GM19099 (cell line): ENCODE results near the gene CPM.

Experiments
- POLR2A ChIP-seq: IDR thresholded peaks from 3 replicates; pipeline ENCODE4 v1.6.1; 2011; ENCODE audit warnings: low read depth; ENCODE audit not compliant: insufficient read length; ENCODE audit errors: extremely low read depth

CPM gene

DNA sequence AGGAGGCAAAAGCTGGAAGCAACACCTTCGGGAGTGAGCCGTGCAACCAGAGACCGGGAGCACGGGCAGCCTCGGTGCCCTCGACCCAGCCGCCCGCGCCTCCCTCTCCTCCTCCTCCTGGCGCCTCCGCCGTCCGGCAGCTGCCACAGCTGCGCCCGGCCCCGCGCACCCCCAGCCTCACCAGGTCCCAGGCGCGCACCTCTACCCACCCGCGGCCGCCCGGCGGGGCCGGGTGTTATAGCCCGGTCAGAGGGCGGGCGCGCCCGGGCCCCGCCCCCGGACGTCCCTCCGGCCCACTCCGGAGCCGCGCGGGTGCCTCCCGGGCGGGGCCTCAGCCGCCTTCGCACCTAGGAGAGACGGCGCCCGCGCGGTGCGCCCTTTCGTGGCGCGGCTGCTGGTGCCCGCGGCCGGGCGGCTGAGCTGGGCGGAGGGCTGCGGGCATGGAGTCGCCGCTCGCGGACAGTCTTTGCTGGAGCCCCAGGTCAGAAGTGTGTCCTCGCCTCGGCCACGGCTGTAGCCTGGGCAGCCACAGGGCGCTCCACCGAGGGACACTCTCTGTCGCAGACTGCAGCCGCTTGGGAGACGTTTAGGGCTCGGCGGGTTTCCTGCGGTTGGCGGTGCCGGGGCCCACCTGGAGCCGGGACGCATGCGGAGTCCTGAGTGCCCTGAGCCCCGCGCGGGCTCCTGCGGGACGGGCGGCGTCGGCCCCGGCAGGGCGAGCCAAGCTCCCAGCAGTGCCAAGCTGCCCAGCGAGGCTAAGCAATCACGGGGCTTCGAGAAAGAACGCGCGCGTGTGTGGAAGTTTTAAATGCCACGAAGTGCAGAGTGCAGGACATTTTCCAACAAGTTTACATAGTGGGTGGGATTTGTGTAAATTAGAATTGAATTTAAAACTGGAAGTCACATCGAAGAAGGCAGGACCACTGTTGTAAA lies at the start of gene CPM:
CPM (minus strand) TSS at position 211 of the 933 bp plus-strand sequence. CDS start 334 bp downstream, outside the sequence.
- TF ChIP-seq POLR2A, result peak; percentile 88

DNA sequence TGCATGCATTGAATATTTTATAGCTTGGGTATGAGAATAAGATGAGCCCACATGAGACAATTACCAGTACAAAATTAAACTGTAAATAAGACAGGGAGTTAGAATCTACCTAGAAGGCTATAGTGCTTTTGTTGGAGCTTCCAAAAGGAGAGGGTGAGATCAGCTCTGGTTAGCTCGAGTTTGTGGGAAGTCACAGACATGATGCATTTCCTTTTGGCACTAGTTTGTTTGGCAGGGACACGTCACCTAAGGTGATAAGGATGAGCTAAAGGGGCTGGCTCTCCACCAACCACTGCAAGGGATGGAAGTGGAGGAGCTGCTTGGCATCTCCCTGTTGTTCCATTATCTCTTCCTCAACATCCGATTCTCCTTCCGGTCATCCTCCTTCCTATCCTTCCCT lies 48.5 kb upstream of the CPM start:
- TF ChIP-seq POLR2A, result no peak

- TF ChIP-seq POLR2A, result no peak
Measured at GRCh38 chr12:68980476-68981212, 47.7 kb upstream of the CPM start.

GRCh38 chr12:68978678-68979077 lies 45.7 kb upstream of the CPM start:
- TF ChIP-seq POLR2A, result no peak

DNA sequence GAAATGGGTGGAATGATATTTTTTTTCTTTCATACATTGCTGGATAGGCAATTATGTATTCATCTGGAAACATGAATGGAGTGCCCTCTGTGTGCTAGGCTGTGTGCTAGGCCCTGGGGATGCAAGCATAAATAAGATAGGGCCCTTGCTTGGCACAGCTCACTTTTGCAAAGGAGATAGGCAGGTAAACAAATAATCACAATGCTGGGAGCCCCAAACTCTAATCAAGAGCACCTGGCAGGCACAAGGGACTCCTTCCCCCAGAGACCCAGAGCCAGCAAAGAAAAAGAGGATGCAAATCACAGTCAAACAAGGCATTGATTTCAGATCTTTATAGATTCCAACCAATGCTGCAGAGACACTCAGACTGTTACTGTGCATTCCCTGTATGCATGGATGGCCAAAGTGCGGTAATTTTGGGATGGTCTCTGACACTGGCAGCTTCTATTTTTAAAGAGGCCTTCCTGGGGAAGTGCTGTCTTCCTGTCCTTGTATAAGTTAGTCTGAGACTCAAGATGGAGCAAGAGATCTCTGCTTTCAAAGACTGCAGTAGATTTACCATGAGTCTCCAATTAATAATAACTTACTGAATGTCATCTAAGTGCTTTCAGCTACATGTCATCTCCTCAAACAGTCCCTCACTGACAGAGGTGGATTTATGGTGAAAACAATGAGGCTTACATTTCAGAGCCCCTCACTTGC lies 45.1 kb upstream of the CPM start:
- TF ChIP-seq POLR2A, result no peak

GRCh38 chr12:68977335-68977734 lies 44.4 kb upstream of the CPM start:
- no peak for TF ChIP-seq POLR2A

- no peak for TF ChIP-seq POLR2A
Measured at GRCh38 chr12:68976395-68976841, 43.4 kb upstream of the CPM start.

- no peak for TF ChIP-seq POLR2A
Measured at GRCh38 chr12:68975811-68976210, 42.8 kb upstream of the CPM start.

DNA sequence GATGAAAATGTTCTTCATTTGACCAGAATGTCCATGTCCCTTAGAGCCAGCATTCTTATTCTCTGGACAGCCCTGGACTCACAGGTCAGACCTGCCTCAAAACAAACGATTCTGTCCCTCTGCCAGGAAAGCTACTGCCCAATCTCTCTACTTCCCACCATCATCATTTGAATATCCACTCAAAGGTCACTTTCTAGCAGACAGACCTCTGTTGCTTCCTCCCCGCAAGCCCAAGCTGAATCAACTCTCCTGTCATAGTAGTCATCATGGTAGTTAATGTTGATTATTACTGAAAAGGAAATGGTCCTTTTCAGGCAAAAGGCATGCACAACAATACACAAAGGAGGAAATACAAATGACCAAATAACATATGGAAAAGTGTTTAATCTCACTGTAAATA lies 39.6 kb upstream of the CPM start:
- TF ChIP-seq POLR2A, result no peak

GRCh38 chr12:68971404-68971803 lies 38.4 kb upstream of the CPM start:
- TF ChIP-seq POLR2A, result no peak

GRCh38 chr12:68970951-68971350 lies 38.0 kb upstream of the CPM start:
- TF ChIP-seq POLR2A, result no peak

GRCh38 chr12:68970306-68970705 lies 37.3 kb upstream of the CPM start:
- no peak for TF ChIP-seq POLR2A

DNA sequence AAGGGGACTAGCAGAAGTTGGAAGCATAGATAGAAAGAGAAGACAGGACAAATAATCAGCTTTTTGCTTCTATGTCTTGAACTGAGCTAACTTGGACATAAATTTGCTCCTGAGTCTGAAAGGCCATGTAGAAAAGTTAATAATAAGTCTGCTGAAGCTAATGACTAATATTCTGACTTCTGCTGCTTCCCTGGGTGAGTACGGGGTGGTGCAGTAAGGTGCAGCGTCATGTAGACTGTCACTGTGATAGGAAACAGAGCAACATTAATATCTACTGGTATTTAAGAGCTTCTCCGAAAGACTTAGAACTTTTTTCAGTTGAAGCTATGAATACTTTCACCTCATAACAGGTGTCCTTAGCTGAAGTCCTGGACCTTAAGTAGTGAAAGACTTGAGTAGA lies 34.1 kb upstream of the CPM start:
- TF ChIP-seq POLR2A, result no peak

DNA sequence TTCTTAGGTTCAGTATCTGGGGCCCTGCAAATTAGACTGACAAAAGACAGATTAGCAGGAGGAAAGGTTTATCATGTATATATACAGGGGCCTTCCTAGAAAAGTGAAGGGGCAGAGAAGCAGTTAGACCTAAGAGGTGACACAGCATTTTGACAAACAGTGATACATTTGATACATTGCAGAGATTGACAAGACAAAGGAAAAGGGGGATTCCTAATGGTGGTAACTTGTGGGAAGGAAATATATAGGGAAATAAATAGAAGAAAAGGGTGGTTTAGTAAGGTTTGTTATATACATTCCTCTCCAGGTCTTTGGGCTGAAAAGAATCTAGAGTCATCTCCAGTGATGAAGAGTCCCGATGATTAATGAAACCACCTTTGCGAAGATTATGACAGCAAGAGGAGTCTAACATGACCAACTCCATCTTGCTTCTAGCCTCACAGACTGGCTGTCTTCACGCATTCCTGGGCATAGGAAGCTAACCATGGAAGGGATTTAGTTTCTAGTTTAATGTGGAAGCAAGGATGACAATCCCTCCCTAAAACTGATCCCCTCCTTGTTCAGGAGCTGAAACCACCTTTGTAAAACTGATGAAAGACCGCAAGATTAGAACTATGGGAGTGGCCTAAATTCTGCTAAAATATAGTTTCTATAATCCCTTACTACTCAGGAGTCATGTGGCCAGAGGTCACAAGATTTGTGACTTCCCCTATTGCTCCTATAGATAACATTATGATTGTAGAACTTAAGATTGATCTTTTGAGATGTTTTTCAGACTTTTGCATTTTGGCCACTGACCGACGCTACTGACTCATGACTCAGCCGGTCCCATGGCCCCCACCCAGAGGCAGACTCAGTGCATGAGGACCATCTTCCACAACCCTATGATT lies 31.1 kb upstream of the CPM start:
- TF ChIP-seq POLR2A, result no peak
